ENCODE data around the gene PRR20D. TPM values are rescaled to one million over a fixed set of nuclear protein-coding genes. Genes with fewer than 3 reads are reported as not detected.

Gene PRR20D
- total RNA-seq, 1 experiment from 2014 or later: not detected

- BruUV-seq (replicated peaks): no TSS peak
- intact Hi-C loops (cut with micrococcal nuclease; ENCODE audit: unreplicated experiment) (no loop called here), in situ Hi-C loops (cut with HindIII; ENCODE audit: low pct_unique_long_range_greater_than_20kb, low sequenced_read_pairs) (no loop called here)
- CTCF ChIA-PET: no interaction called here
- POLR2A ChIA-PET: no interaction called here
- H3K27me3 ChIP-seq (ENCODE audit: control insufficient read depth, insufficient read depth, low read length): no peaks in the 10 kb centered on the region
- no peak overlapping the region for H3K27ac ChIP-seq (ENCODE audit: low read length)
- H3K9me3 ChIP-seq (ENCODE audit: control insufficient read depth, insufficient read depth, low read depth, low read length): no peaks in the 10 kb centered on the region
- ATAC-seq (no peak), DNase-seq (ENCODE audit: low read depth, low spot score) (no peak)
- H3K4me1 ChIP-seq (ENCODE audit: control insufficient read depth, insufficient read depth, low read length): no peaks in the 10 kb centered on the region
- H3K36me3 ChIP-seq (ENCODE audit: control insufficient read depth, insufficient read depth, low read length): no peaks in the 10 kb centered on the region
- no peak overlapping the region for H3K4me3 ChIP-seq (ENCODE audit: low read depth in 2 of 2, low read length in 2 of 2)
- no peak for TF ChIP-seq CTCF (IDR thresholded peaks at IDR 0.05)
- no peak for TF ChIP-seq TCF7L2 (IDR thresholded peaks at IDR 0.05; ENCODE audit: low read depth, low read length)
- TF ChIP-seq SIN3A (IDR thresholded peaks at IDR 0.05; ENCODE audit: borderline replicate concordance, insufficient read depth, low read depth, low read length): no peak
- no peak for TF ChIP-seq POLR2AphosphoS5 (IDR thresholded peaks at IDR 0.05; ENCODE audit: low read depth, low read length)
- TF ChIP-seq, protein P1, sequence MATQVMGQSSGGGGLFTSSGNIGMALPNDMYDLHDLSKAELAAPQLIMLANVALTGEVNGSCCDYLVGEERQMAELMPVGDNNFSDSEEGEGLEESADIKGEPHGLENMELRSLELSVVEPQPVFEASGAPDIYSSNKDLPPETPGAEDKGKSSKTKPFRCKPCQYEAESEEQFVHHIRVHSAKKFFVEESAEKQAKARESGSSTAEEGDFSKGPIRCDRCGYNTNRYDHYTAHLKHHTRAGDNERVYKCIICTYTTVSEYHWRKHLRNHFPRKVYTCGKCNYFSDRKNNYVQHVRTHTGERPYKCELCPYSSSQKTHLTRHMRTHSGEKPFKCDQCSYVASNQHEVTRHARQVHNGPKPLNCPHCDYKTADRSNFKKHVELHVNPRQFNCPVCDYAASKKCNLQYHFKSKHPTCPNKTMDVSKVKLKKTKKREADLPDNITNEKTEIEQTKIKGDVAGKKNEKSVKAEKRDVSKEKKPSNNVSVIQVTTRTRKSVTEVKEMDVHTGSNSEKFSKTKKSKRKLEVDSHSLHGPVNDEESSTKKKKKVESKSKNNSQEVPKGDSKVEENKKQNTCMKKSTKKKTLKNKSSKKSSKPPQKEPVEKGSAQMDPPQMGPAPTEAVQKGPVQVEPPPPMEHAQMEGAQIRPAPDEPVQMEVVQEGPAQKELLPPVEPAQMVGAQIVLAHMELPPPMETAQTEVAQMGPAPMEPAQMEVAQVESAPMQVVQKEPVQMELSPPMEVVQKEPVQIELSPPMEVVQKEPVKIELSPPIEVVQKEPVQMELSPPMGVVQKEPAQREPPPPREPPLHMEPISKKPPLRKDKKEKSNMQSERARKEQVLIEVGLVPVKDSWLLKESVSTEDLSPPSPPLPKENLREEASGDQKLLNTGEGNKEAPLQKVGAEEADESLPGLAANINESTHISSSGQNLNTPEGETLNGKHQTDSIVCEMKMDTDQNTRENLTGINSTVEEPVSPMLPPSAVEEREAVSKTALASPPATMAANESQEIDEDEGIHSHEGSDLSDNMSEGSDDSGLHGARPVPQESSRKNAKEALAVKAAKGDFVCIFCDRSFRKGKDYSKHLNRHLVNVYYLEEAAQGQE (IDR thresholded peaks at IDR 0.05; ENCODE audit: insufficient read depth in 1 of 2, low read depth in 2 of 2, low read length in 1 of 2): no peak
Measured at GRCh38 chr13:57191667-57192066, 31.2 kb downstream of the PRR20D start.

GRCh38 chr13:57212989-57213388 is 52.6 kb downstream of the PRR20D start:
- Histone ChIP-seq H3K4me3 (ENCODE audit: low read depth in 2 of 2, low read length in 2 of 2) (no peak overlapping the region), H3K36me3 (ENCODE audit: control insufficient read depth, insufficient read depth, low read length) (no peaks in the 10 kb centered on the region), H3K9me3 (ENCODE audit: control insufficient read depth, insufficient read depth, low read depth, low read length) (no peaks in the 10 kb centered on the region), H3K27me3 (ENCODE audit: control insufficient read depth, insufficient read depth, low read length) (no peaks in the 10 kb centered on the region), H3K4me1 (ENCODE audit: control insufficient read depth, insufficient read depth, low read length) (no peaks in the 10 kb centered on the region), H3K27ac (ENCODE audit: low read length) (no peak overlapping the region)
- DNase-seq (ENCODE audit: low read depth, low spot score) (no peak), ATAC-seq (no peak)
- TF ChIP-seq TCF7L2 (IDR thresholded peaks at IDR 0.05; ENCODE audit: low read depth, low read length): no peak
- intact Hi-C loops (cut with micrococcal nuclease; ENCODE audit: unreplicated experiment): no loop called here
- in situ Hi-C loops (cut with HindIII; ENCODE audit: low pct_unique_long_range_greater_than_20kb, low sequenced_read_pairs): no loop called here
- ChIA-PET CTCF (no interaction called here), POLR2A (no interaction called here)
- no TSS peak for BruUV-seq (replicated peaks)

Other genes with a start within 250 kb of the PRR20D start
- gene PRR20A, start 19.7 kb upstream of the PRR20D start, total RNA-seq (2021; ENCODE audit: unreplicated experiment): not detected
- not detected for gene PRR20B, start 13.1 kb upstream of the PRR20D start, total RNA-seq (2021; ENCODE audit: unreplicated experiment)
- not detected for gene PRR20C, start 6.6 kb upstream of the PRR20D start, total RNA-seq (2021; ENCODE audit: unreplicated experiment)
- not detected for gene PRR20E, start 6.6 kb downstream of the PRR20D start, total RNA-seq (2021; ENCODE audit: unreplicated experiment)

Measured in Panc1 (cell line).